OCI-M2 (cell line): Measurements from ENCODE around the gene KRR1.
"Not testable (repeated sequence)": the region's sequence is repeated elsewhere in the genome, so short reads cannot be mapped to it uniquely, and the experiment has no call there.

Source experiments
- DNase-seq: peaks from one replicate; lab custom pipeline; 2025; ENCODE audit not compliant: unreplicated experiment; lab: John Stamatoyannopoulos, UW

KRR1 gene

DNA sequence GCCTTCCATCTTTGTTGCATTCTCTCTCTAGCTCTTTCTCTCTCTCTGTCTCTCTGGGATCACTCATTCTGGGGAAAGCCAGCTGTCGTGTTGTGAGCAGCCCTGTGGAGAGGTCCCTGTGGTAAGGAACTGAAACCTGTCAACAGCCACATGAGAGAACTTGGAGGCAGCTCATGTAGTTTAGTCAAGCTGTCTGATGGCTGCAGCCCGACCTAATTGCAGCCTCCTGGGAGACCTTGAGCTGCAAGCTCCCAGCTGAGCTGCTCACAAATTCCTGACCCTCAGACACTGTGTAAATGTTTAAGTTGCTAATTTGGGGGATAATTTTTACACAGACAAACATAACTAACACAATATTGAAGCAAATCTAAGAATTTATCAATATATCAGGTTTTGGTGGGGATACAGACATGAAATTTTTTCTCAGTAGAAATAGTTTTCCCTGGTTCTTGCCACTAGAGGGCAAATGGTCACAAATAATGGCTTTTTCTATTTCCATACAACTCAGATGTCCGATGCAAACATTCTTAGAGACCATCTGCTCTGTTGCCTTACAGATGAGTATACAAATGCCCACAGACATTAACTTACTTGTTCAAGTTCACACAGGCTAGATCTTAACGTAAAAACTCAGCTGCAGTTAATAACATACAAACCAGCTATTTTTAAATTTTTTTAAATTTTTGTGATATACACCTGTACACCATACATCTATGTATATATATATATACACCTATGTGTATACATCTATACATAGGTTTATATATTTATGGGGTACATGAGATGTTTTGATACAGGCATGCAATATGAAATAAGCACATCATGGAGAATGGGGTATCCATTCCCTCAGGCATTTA is 15.5 kb upstream of the KRR1 start:
- DNase-seq, result no peak

DNA sequence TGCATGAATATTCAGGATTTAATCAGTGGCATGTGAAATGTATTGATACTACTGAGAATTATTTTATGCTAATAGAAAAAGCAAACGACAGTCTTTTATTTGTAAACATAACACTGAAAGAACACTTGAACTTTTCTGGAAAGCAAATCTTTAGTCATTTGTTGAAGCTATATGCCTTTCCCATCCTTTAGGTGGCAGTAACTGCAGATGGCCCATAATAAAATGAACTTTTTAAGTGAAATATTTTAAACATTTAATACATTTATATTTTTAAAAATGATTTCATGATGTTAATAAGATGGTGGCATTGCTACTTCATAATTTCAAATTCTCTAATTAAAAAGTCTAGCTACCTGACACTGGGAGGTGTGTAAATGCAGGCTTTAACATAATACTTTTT is 13.9 kb upstream of the KRR1 start:
- DNase-seq, result no peak

DNA sequence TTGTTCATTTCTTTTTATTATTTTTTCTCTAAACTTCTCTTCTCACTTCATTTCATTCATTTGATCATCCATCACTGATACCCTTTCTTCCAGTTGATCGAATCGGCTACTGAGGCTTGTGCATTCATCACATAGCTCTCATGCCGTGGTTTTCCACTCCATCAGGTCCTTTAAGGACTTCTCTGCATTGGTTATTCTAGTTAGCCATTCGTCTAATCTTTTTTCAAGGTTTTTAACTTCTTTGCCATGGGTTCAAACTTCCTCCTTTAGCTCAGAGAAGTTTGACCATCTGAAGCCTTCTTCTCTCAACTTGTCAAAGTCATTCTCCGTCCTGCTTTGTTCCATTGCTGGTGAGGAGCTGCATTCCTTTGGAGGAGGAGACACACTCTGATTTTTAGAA is 10.7 kb upstream of the KRR1 start:
- not testable (repeated sequence) for DNase-seq

DNA sequence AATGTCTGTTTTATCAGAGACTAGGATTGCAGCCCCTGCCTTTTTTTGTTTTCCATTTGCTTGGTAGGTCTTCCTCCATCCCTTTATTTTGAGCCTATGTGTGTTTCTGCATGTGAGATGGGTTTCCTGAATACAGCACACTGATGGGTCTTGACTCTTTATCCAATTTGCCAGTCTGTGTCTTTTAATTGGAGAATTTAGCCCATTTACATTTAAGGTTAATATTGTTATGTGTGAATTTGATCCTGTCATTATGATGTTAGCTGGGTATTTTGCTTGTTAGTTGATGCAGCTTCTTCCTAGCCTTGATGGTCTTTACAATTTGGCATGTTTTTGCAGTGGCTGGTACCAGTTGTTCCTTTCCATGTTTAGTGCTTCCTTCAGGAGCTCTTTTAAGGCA is 9.8 kb upstream of the KRR1 start:
- DNase-seq, result not testable (repeated sequence)

DNA sequence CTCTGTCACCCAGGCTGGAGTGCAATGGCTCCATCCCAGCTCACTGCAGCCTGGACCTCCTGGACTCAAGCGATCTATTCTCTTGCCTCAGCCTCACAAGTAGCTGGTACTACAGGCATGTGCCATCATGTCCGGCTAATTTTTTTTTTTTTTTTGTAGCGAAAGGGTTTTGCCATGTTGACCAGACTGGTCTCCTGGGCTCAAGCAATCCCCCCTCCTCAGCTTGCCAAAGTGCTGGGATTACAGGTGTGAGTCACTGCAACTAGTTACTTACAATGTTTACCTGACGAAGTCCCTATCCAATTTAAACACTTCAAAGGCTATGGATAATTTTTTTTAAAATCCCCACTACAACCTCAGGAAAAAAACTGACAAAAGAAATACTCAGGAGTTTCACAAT is 1.8 kb downstream of the KRR1 start:
- no peak for DNase-seq

DNA sequence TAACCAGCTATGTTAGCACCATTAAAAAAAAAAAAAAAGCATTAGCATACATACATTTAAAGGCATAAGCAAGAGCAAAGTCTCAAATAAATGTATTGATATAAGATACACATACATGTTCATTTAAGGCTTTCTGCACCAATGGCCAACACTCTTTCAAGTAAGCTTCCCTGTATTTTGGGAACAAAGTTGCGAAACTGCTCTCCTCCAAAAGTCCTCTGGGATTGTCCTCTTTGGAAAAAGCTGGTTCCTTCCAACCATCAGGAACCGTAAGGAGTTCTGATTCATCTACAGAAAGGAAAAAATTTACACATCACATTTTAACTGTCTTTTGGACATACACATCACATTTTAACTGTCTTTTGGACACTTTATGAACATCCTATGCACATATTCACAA is 3.2 kb downstream of the KRR1 start:
- no peak for DNase-seq

DNA sequence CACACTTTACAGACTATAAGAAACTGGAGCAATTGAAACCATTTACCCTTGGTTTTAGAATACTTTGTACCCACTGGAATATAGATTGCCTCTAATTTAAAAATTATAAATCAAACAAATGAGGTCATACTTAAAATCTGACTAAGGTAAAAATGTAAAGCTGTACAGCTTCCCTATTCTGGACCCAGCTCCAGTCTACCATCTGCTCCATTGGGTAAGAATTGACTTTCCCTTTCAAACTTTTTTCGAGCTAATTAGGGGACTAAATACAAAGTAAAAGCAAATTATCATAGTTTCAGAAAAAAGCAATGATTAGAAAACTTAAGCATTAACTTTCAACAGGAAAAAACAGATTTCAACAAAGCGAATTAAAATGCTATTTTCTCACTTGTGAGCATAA is 4.3 kb downstream of the KRR1 start:
- no peak for DNase-seq

DNA sequence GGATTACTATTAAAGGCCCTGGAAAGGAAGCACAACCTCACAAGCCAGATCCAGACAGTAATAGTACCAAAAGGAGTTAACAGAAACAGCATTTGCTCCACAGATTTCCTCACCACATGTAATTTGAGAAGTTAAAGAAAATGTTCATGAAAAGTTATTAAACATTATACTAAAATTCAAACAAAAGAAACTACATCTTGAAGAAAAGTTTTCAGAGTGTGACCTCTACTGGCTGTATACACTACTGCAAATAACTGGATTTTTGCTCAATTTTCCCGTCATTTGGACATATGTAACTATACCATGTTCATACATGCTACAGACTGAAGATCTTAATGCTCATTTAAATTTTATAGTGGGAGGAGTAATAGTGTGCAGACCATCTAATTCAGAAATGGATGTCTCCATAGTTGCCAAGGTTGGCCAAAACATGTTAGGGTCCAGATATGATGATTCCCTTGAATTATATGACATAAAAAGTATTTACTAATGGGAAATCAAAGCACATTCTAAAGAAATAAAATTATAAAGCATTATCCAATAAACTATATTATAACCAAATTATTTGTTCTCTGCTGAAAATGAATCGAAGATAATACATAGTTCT is 5.6 kb downstream of the KRR1 start:
- DNase-seq, result no peak

DNA sequence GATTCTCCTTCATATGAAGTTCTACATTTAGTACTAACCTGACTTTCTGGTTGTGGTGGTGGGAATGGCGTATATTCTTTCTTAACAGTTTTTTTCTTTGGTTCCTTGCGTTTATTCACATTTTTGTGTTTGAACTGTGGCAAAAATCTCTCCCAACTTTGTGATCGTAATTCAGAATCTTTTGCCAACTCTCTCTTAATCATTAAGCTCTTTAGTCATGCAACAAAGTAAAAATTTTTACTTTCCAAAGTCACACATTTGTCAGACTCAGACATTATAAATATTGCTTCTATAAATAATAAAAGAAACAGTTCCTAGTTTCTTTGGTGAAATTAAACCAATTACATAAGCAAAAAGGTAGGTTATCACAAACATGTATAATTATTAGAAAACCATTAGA is 7.5 kb downstream of the KRR1 start:
- DNase-seq, result no peak

DNA sequence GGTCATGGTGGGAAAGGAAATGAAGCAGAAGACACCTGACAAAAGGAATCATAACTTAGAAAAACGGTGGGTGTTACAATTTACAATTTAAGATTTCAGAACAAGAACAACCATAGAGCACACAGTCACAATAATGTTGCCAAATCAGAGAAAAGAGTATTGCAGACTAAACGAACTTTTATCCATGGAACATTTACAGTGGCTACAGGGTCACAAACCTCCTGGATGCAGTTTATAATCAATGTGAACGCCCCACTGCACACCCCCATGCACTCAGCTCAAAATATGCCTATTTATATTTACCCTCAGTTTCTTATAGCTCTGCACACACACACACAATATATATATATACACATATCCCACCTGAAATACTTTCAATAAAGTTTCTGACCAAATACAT is 8.0 kb downstream of the KRR1 start:
- DNase-seq, result no peak

DNA sequence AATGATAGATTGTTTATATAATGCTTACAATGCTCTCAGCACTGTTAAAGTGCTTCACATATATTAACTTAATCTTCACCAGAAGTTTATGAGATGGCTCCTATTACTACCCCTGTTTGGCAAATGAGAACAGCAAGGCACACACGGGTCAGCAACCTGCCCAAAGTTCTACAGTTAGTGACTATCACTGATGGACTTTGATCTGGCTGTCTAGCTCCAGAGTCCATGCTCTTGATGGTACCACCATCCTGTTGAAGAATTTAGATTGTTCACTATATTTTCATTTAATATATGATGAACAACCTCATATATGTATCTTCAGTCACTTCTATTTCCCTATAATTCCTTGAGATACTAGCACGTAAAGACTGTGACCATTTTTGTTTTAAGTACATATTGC is 20.2 kb downstream of the KRR1 start:
- DNase-seq, result no peak

DNA sequence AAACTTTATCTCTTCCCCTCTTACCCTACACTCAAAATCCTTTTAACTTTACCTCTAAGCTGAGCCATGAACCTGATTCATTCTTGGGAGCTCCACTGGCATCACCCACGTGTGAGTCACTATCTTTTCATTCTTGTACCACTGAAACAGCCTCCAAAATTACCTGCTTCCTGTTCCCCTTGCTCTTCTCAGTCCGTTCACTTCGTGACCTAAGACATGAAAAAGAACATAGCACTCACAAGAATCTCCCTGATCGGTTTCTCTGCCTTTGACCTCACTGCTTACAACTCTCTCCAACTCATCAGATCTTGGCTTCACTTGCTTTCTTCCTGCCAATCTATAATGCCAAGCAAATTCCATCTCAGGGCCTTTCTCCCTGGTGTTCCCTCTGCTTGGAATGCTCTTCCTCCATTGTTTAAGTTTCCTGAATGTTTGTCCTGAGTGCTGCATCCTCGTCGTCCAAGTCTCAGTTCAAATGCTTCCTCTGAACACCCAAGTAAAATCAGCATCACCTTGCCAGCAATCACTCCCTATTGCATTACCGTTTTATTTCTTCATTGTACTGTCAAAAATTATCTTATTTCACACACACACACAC is 21.7 kb downstream of the KRR1 start:
- no peak for DNase-seq

DNA sequence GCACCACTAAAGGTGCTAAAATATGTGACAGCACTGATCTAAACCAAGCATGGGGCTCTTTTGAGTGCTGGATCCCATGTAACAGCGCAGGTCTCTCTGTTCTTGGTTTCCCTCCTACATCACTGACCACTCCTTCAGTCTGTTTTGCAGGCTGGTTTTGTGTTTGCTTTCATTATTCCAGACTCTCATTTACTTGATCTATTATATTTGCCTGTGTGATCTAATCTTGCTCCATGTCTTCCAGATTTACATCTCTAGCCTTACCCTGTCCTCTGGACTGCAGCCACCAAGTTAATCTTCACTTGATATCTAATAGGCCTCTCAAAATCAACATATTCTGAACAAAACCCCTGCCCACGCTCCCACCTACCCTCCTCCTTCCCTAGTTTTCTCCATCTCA is 22.2 kb downstream of the KRR1 start:
- no peak for DNase-seq

DNA sequence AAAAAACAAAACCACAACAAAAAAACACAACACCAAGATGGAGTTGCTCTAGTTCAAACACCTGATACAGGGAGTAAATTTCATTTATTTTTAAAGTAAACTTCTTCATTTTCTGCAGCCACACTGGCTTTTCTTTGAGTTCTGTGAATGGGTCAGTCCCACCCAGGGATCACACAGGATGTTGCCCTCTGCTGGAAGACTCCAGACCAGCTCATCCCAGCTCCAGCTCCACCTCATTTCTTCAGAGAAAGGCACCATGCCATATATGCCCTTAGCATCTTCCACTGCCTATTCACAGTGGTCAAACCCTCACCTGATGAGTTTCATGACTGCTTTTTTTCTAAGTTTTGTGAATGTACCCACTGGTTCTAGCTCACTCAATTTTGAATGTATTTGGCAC is 22.9 kb downstream of the KRR1 start:
- no peak for DNase-seq

DNA sequence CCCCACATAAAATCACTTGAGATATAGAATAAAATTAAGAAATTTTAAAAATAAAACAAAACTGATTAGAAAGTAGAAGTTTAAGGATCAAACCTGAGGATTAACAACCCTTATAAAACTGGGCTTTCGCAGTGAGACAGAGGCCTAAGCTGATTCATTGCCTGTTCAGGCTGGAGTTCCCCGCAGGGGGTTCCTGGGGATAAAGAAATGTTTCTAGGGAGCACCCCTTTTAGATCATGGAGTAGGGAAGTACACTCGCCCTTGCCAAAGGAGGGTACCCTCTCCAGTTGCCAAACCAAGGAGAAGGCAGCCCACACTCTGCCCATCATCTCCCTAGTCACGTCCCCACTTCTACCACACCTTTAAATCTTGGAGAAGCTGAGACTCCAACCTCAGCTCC is 24.1 kb downstream of the KRR1 start:
- DNase-seq, result no peak

DNA sequence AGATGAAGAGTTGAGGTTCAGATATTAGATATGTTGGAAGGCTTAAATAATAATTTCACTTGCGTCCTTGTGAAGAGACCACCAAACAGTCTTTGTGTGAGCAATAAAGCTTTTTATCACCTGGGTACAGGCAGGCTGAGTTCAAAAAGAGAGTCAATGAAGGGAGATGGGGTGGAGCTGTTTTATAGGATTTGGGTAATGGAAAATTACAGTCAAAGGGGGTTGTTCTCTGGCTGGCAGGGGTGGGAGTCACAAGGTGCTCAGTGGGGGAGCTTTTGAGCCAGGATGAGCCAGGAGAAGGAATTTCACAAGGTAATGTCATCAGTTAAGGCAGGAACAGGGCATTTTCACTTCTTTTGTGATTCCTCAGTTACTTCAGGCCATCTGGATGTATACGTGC is 27.0 kb downstream of the KRR1 start:
- not testable (repeated sequence) for DNase-seq

DNA sequence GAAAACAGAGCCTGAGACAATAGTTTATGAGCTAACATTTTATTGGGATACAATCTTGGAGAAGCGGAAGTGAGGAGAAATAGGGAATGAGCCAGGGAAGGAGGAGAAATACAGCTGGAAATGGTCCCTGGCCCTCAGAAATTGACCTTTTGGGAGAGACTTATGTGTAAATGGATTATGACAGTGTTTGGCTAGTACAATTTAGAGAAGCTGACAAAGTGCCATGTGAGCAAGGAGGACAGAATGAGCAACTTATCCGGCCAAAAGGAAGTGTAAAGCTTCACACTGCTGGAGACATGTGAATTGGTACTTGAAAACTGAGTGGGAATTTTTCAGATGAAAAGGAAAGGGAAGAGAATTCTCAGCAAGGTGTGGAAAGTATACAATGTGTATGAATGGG is 28.0 kb downstream of the KRR1 start:
- no peak for DNase-seq

DNA sequence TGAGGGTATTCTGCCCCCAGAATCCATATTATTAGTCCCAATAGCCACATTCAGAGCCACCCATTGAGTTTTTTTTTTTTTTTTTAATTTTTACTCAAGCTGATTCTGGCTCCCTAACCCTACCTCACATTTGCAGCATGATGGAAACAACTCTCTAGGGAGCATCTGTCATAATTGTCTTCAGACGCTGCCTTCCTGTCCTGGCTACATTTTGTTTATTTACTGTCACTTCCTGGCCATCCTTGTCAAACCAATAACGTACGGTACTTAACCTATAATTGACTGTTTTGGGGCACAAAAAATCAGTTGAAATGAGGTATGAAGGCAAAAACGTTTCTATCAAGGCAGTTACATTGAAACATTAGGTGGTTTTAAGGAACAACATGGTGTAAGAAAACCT is 28.8 kb downstream of the KRR1 start:
- no peak for DNase-seq

DNA sequence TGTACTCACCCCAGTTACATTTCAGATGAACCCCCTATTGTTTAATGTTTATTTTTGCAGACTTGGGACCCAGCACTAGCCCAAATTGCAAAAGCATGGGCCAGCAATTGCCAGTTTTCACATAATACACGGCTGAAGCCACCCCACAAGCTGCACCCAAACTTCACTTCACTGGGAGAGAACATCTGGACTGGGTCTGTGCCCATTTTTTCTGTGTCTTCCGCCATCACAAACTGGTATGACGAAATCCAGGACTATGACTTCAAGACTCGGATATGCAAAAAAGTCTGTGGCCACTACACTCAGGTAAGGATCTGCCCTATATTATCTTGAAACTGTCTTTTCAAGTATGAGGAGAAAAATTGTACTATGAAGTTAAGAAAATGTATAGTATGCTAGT is 29.6 kb downstream of the KRR1 start:
- DNase-seq, result no peak

DNA sequence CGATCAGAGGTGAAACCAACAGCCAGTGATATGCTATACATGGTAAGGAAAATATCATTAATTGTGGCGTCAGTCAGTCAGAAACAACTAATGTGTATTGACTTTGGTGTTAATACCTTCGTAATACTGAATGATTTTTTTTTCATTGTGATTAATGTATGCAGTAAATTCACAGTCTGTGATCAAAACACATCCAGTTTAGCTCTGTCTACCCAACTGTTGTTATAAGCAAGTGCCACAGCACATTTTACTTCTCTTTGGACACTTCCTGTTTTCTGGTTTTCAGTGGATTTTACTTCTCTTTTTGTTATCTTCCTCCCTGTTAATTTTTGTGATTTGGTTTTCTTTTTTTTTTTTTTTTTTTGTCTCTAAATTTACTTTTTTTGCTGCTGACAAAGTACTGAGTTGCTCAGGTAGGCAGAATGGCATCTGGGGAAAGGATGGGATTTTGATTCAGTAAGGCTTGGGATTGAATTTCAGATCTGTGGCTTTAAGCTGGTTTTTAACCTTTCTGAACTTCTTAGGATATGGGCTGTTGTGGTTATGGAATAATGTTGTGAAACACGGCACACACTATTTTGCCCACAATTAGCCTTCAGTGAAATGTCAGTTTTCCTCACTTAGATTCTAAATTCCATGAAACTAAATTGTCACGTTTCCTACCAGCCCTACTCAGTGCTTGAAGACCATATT is 30.2 kb downstream of the KRR1 start:
- DNase-seq, result no peak

DNA sequence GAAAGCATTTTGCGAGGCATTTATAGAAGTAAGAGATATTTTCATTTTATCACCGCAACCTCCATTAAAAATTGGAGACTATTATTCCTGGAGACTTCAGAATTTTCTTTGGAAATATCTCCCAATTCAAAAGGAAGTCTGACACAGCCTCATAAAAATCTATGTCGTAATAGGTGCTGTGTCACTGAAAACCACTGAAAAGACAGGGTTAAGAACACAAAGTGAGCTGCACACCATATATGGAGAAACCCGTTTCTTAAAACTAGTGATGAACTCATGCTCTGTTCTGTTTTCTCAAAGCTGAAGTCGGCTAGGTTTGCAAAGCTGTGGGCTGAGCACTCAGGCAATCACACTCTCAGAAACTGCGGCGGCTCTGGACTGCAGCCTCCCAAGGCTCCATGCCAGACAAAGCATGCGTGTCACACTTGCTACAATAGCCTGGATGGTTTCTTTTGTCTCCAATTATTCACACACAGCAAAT is 30.9 kb downstream of the KRR1 start, which contains the start of gene GLIPR1:
Gene GLIPR1 (plus strand): TSS at position 287 of the 481 bp plus-strand sequence. CDS start 126 bp downstream, at position 413.
- DNase-seq, result no peak
